Natural killer cell (primary cell): ENCODE measurements around the gene NUDT14. TPM values are rescaled to one million over a fixed set of nuclear protein-coding genes. Genes with fewer than 3 reads are reported as not detected.

Experiments used
- ATAC-seq, 3 donors: fragments of 150-1000 bp in 2 of 3; fragments of 200-7000 bp in 1 of 3; cut with Tn5 transposase; 1 replicate in 1 of 3; 2 replicates in 2 of 3; pipeline ENCODE4 v1.10.0; 2021; ENCODE audit warnings: mild to moderate bottlenecking in 2 of 3, moderate library complexity in 2 of 3
- DNase-seq, 2 donors: peaks; one replicate each; pipeline versions ENCODE4 v3.0.0 to v3.0.0-alpha.2; 2013 to 2021; ENCODE audit warnings: mixed read lengths in 1 of 2
- H3K27ac ChIP-seq: one replicate; pipeline ENCODE4 v1.5.1; 2013; ENCODE audit warnings: mild to moderate bottlenecking, low read length
- H3K27me3 ChIP-seq: one replicate; pipeline ENCODE4 v1.6.1; 2013; ENCODE audit warnings: low read length; ENCODE audit not compliant: control insufficient read depth, insufficient read depth
- H3K36me3 ChIP-seq: one replicate; pipeline ENCODE4 v1.6.1; 2013; ENCODE audit warnings: low read length; ENCODE audit not compliant: control insufficient read depth, insufficient read depth
- H3K4me1 ChIP-seq: one replicate; pipeline ENCODE4 v1.6.1; 2013; ENCODE audit warnings: low read length; ENCODE audit not compliant: control insufficient read depth, insufficient read depth
- H3K4me3 ChIP-seq: one replicate; pipeline ENCODE4 v1.5.1; 2013; ENCODE audit warnings: low read length
- H3K9me3 ChIP-seq: one replicate; pipeline ENCODE4 v1.6.1; 2013; ENCODE audit warnings: low read length; ENCODE audit not compliant: control insufficient read depth, insufficient read depth
- H3K27ac Mint-ChIP-seq, 2 donors: one replicate each; pipeline ENCODE4 v1.8.0; 2022; ENCODE audit warnings: mild to moderate bottlenecking in 2 of 2, mixed read lengths in 2 of 2, moderate library complexity in 1 of 2
- H3K27me3 Mint-ChIP-seq, 2 donors: one replicate each; pipeline ENCODE4 v1.8.0; 2022; ENCODE audit warnings: low read depth in 2 of 2, mixed read lengths in 2 of 2
- H3K36me3 Mint-ChIP-seq: one replicate; pipeline ENCODE4 v1.8.0; 2022; ENCODE audit warnings: mixed read lengths
- H3K4me1 Mint-ChIP-seq, 2 donors: one replicate each; pipeline ENCODE4 v1.8.0; 2022; ENCODE audit warnings: mixed read lengths in 2 of 2
- H3K4me3 Mint-ChIP-seq: one replicate; pipeline ENCODE4 v1.8.0; 2022; ENCODE audit warnings: mild to moderate bottlenecking, moderate library complexity, mixed read lengths
- H3K9me3 Mint-ChIP-seq, 2 donors: one replicate each; pipeline ENCODE4 v1.8.0; 2022; ENCODE audit warnings: mixed read lengths in 2 of 2
- CTCF ChIP-seq: fragments of 200-600 bp; IDR thresholded peaks from one replicate; pipeline ENCODE4 v1.8.0; 2022; ENCODE audit warnings: antibody characterized with exemption
- WGBS: methylation state at CpG from one replicate; pipeline ENCODE4 v1.1.7; 2013; ENCODE audit warnings: missing lambda C conversion rate; ENCODE audit not compliant: insufficient coverage; 5-methylcytosine and 5-hydroxymethylcytosine counted together
- intact Hi-C: fragments of 100-400 bp; cut with micrococcal nuclease; formaldehyde crosslinking; loops from one replicate; pipeline ENCODE4 v1.14.2; 2022
- total RNA-seq, 4 donors: library from RNA; stranded (reverse); fragments of 120-200 nt in 1 of 4; gene quantifications; one replicate each; pipeline versions ENCODE4 v1.2.3 to v1.2.4, GENCODE V29; 2013 to 2022

Gene NUDT14
- total RNA-seq, 3 donors from 2014 or later (not counting 1 experiment from before 2014, with no cell fraction given) = 16.0 to 32.9 (median 22.8) TPM

- TF ChIP-seq CTCF = no peak
- no peaks in the 10 kb centered on the region for H3K4me1 Mint-ChIP-seq
- H3K9me3 Mint-ChIP-seq = no peaks in the 10 kb centered on the region
- Histone ChIP-seq H3K4me1 (peaks cover 6% of the 10 kb centered on the region), H3K27ac (no peak overlapping the region), H3K9me3 (no peaks in the 10 kb centered on the region), H3K36me3 (no peaks in the 10 kb centered on the region), H3K4me3 (no peak overlapping the region), H3K27me3 (no peaks in the 10 kb centered on the region)
- H3K36me3 Mint-ChIP-seq = no peaks in the 10 kb centered on the region
- ATAC-seq = no peak
- H3K4me3 Mint-ChIP-seq = no peak overlapping the region
- 89% methylated on average over 17 of the region's 18 CpGs for WGBS
- intact Hi-C loops = no loop called here
- no peaks in the 10 kb centered on the region for H3K27me3 Mint-ChIP-seq
- no peak for DNase-seq
- no peak overlapping the region for H3K27ac Mint-ChIP-seq
Observed at GRCh38 chr14:105149146-105149781, 31.8 kb downstream of the NUDT14 start.

GRCh38 chr14:105148604-105149145, 32.4 kb downstream of the NUDT14 start:
- intact Hi-C loops = no loop called here
- Histone ChIP-seq H3K27me3 (no peaks in the 10 kb centered on the region), H3K27ac (no peak overlapping the region), H3K4me1 (peaks cover 6% of the 10 kb centered on the region), H3K36me3 (no peaks in the 10 kb centered on the region), H3K4me3 (no peak overlapping the region), H3K9me3 (no peaks in the 10 kb centered on the region)
- H3K4me1 Mint-ChIP-seq = no peaks in the 10 kb centered on the region
- TF ChIP-seq CTCF = no peak
- no peak for DNase-seq
- no peak overlapping the region for H3K27ac Mint-ChIP-seq
- WGBS = 94% methylated on average over 27 of the region's 27 CpGs
- no peaks in the 10 kb centered on the region for H3K27me3 Mint-ChIP-seq
- H3K4me3 Mint-ChIP-seq = no peak overlapping the region
- ATAC-seq = no peak
- no peaks in the 10 kb centered on the region for H3K9me3 Mint-ChIP-seq
- H3K36me3 Mint-ChIP-seq = no peaks in the 10 kb centered on the region

GRCh38 chr14:105147671-105148603, 33.2 kb downstream of the NUDT14 start:
- no peaks in the 10 kb centered on the region for H3K9me3 ChIP-seq
- H3K36me3 Mint-ChIP-seq = no peaks in the 10 kb centered on the region
- H3K27me3 ChIP-seq = no peaks in the 10 kb centered on the region
- no peak overlapping the region for H3K4me3 Mint-ChIP-seq
- WGBS = 94% methylated on average over 57 of the region's 62 CpGs
- TF ChIP-seq CTCF = no peak
- no peak overlapping the region for H3K27ac Mint-ChIP-seq
- H3K4me1 ChIP-seq = no peaks in the 10 kb centered on the region
- H3K36me3 ChIP-seq = no peaks in the 10 kb centered on the region
- no peaks in the 10 kb centered on the region for H3K4me1 Mint-ChIP-seq
- ATAC-seq = no peak
- intact Hi-C loops = no loop called here
- no peaks in the 10 kb centered on the region for H3K27me3 Mint-ChIP-seq
- H3K9me3 Mint-ChIP-seq = no peaks in the 10 kb centered on the region
- H3K4me3 ChIP-seq = no peak overlapping the region
- DNase-seq = no peak
- no peak overlapping the region for H3K27ac ChIP-seq
